HG02970 (cell line): ENCODE results near the gene ASAP2.

Experiments used
- ATAC-seq: cut with Tn5 transposase; IDR thresholded peaks from one replicate; pipeline ENCODE4 v1.9.1; 2021; ENCODE audit warnings: mild to moderate bottlenecking, moderate library complexity, moderate number of reproducible peaks; ENCODE audit not compliant: unreplicated experiment, low FRiP score

Gene ASAP2

DNA sequence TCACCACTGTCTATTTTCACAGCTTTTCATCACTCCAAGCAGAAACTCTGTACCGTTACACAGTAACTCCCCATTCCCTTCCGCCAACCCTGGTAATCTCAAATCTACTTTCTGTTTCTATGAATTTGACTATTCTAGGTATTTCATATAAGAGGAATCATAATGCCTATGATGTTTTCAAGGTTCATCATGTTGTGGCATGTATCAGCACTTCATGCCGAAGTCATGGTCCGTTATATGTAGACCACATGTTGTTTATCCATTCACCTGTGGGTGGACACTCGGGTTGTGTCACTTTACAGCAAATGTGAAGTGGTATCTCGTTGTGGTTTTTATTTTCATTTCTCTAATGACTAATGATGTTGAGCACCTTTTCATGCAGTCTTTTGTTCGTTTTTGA, 238.5 kb downstream of the ASAP2 start:
- no peak for ATAC-seq

DNA sequence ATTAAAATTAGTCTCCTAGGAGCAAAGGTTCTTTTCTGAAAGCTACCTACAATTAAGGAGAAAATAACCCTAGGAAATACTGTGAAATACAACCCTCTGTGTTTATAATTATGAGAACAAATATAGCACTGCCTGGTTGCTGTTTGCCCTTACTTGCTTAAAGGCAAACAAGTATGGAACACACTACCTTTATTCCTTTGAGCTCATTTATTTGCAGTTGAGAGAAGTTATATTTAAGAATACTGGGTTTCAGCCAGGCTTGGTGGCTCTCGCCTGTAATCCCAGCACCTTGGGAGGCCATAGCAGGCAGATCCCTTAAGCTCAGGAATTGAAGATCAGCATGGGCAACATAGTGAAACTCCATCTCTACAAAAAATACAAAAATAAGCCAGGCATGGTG, 244.6 kb downstream of the ASAP2 start:
- no peak for ATAC-seq
